AG08396 (cell line): ENCODE measurements around the gene DBNDD2.

Experiments used
- DNase-seq: peaks from one replicate; pipeline ENCODE4 v3.0.0; 2012; ENCODE audit warnings: low spot score, mixed read lengths

The DBNDD2 gene

GRCh38 chr20:45415822-45416637, 7.9 kb downstream of the DBNDD2 start, which contains the start of gene PIGT:
Gene PIGT (plus strand): TSS chr20:45416141. CDS start chr20:45416157, 16 bp downstream.
- peak; percentile 87 for DNase-seq

- DNase-seq, result no peak
Observed at GRCh38 chr20:45416917-45417316, 8.8 kb downstream of the DBNDD2 start.

- peak; percentile 87 for DNase-seq
Observed at GRCh38 chr20:45419188-45420091, 11.4 kb downstream of the DBNDD2 start.

- DNase-seq, result no peak
Observed at GRCh38 chr20:45420125-45420524, 12.0 kb downstream of the DBNDD2 start.

- DNase-seq, result no peak
Observed at GRCh38 chr20:45423700-45424099, 15.6 kb downstream of the DBNDD2 start.

- no peak for DNase-seq
Observed at GRCh38 chr20:45425561-45425960, 17.5 kb downstream of the DBNDD2 start.

- DNase-seq, result no peak
Observed at GRCh38 chr20:45426320-45427016, 18.4 kb downstream of the DBNDD2 start.

- DNase-seq, result no peak
Observed at GRCh38 chr20:45427236-45428149, 19.4 kb downstream of the DBNDD2 start.

- DNase-seq, result no peak
Observed at GRCh38 chr20:45429618-45430017, 21.5 kb downstream of the DBNDD2 start.

GRCh38 chr20:45432294-45432693, 24.2 kb downstream of the DBNDD2 start:
- no peak for DNase-seq

- DNase-seq, result peak; percentile 65
Observed at GRCh38 chr20:45433316-45433715, 25.2 kb downstream of the DBNDD2 start.

- no peak for DNase-seq
Observed at GRCh38 chr20:45433976-45434375, 25.9 kb downstream of the DBNDD2 start.

GRCh38 chr20:45436732-45437485, 28.8 kb downstream of the DBNDD2 start:
- peak; percentile 94 for DNase-seq

GRCh38 chr20:45440424-45440823, 32.3 kb downstream of the DBNDD2 start:
- DNase-seq, result no peak

GRCh38 chr20:45440891-45441685, 33.0 kb downstream of the DBNDD2 start:
- DNase-seq, result no peak

- DNase-seq, result no peak
Observed at GRCh38 chr20:45441746-45442145, 33.7 kb downstream of the DBNDD2 start.

- no peak for DNase-seq
Observed at GRCh38 chr20:45444050-45444449, 36.0 kb downstream of the DBNDD2 start.

- peak; percentile 40 for DNase-seq
Observed at GRCh38 chr20:45445805-45446562, 37.9 kb downstream of the DBNDD2 start.

- no peak for DNase-seq
Observed at GRCh38 chr20:45448270-45448669, 40.2 kb downstream of the DBNDD2 start.
